SH-SY5Y (cell line): ENCODE data around the gene AQP1.

ENCODE experiments used
- GATA2 ChIP-seq: IDR thresholded peaks from 2 replicates; pipeline ENCODE4 v1.6.1; 2011; ENCODE audit warnings: mild to moderate bottlenecking, low read depth, low read length
- GATA3 ChIP-seq: IDR thresholded peaks from 2 replicates; pipeline ENCODE4 v1.6.1; 2011; ENCODE audit warnings: low read depth, mild to moderate bottlenecking, low read length, moderate library complexity

The AQP1 gene

DNA sequence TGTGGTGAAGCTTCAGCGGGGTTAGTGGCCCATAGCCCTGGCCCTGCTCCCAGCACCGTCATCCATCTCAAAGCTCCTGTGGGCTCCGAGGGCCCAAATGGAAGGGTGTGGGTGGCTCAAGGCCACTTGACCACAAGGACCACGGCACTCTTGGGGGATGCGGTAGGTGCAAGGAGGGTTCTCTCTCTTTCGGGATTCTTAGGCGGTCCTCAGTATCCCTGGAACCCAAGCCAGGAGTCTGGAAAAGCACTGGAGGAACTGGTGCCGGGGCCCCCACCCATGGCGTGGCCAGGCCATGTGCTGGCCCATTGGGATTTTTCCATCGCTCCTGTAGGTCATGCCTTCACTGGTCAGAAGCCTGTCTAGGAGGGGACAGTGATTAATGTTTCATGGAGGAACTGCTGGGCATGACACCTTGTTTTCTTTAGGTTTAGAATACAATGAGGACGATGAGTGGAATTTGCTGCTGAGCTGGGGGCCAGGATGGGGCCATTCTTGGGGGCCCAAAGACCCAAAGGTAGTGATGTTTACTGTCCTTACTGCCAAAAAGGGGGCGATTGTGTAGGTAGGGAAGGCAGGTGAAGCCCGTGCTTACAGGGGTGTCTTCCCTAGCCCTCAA, 16.7 kb downstream of the AQP1 start:
- TF ChIP-seq GATA2, result no peak
- no peak for TF ChIP-seq GATA3

DNA sequence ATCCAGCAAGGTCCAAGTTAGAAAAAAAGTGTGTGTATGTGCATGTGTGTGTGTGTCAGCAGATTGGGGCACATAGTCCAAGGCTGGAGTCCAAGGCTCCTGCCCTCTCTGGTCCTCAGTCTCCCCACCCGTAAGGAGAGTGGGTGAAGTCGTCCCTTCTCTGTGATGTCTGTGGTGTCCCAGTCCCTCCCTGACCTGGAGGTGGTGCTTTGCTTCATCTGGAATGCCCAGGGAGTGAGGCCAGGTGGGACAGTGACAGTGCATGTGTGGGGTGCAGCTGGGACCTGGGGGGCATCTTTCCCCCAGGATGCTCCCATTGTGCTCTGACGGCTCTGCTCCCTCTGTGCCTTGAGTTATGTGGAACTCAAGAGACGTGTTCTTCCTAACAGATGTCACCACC, 18.0 kb downstream of the AQP1 start:
- TF ChIP-seq GATA2 (no peak), GATA3 (no peak)

DNA sequence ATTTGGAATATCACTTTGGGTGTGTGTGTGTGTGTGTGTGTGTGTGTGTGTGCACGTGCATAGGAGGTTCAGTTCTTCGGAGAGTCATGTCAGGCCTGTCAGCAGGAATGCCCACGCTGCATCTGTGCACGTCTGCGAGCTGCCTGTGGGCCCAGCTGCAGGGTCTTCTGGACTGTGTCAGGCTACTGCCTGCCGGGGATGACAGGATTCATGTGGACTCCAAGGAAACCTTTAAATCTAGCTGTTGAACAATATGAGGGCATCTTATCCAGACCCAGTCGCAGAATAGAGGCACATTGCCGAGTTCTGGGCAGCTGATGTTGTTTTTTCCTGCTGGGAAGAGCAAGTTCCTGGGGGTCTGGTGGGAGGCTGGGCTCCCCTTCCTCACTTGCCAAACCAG, 19.0 kb downstream of the AQP1 start:
- TF ChIP-seq GATA3, result no peak
- TF ChIP-seq GATA2, result no peak

DNA sequence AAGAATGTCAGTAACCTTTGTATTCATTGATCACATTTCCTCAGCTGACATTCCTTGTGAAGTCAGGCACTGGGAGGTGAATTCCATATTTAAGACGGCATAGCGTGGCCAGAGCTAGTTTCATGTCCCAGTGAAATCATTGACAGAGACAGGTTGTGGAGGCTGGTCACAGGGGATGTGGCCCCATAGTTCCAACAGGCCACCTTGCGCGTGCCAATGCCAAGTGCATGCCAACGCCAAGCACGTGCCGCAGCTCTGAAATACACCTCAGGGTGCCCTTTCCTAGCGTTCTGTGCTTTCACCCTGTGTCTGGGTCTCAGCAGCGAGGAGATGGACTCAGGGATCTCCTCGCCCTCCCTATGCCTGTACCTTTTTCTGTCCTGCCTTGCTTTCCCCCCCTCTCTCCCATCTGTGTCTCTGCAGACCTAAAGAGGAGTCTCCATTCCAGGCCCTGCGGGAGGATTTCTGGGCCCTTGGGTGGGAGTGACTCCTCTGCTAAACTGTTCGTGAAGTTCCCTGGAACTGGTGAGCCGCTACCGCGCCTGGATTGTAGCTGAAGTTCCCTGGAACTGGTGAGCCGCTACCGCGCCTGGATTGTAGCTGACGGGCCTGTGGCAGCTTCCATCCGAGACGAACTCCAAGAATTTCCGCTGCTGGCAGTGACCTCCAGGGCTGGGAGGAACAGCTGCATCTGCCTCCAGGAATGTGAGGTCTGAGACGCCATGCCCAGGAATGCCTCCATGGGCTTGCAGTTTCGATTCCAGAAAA, 19.7 kb downstream of the AQP1 start:
- TF ChIP-seq GATA3 (no peak), GATA2 (no peak)

DNA sequence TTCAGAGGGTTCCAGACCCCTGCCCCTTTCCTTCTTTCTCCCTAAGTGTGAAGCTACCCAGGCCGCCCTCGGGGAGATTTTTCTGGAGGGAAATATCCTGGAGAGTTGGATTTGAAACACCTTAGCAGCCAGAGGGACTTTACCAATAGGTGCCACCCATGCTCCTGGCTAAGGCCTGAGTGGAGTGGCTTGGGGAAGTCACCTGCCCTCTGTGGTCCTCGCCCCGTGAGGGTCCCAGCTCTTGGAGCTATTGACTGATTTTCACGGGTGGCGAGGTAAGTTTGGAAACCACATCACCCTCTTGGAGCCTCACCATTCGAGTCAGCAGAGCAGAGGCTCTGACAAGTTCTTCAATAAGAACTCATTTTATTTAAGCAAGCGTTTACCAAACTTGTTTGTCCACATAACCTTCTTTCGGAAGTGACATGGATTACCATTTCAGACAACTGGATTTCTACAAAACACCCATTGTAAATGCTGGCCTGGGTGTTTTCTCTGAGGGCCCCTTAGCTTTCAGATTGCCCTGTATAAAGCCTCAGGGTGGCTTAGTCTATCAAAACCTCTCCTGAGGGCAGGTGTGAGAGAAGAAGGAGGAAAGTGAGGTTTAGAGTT, 20.4 kb downstream of the AQP1 start:
- TF ChIP-seq GATA2, result no peak
- TF ChIP-seq GATA3, result no peak

DNA sequence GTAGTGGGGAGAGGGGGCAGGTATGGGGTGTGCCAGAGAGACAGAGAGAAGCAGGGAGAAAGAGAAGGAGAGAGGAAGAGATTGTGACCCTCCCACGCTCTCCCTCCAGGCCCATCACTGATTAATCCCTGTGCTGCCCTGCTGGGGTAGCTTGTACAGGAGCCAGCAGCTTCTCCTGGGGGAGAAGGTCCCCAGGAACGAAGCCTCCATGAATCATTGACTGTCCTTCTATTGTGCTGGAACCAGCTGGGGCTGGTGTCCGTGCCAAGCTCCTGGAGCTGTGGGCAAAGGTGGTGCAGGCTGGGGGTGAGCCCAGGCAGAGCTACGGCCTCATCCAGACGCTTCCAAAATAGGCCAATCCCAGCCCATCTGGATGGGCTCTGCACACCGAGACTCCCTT, 20.9 kb downstream of the AQP1 start:
- no peak for TF ChIP-seq GATA2
- TF ChIP-seq GATA3, result no peak

DNA sequence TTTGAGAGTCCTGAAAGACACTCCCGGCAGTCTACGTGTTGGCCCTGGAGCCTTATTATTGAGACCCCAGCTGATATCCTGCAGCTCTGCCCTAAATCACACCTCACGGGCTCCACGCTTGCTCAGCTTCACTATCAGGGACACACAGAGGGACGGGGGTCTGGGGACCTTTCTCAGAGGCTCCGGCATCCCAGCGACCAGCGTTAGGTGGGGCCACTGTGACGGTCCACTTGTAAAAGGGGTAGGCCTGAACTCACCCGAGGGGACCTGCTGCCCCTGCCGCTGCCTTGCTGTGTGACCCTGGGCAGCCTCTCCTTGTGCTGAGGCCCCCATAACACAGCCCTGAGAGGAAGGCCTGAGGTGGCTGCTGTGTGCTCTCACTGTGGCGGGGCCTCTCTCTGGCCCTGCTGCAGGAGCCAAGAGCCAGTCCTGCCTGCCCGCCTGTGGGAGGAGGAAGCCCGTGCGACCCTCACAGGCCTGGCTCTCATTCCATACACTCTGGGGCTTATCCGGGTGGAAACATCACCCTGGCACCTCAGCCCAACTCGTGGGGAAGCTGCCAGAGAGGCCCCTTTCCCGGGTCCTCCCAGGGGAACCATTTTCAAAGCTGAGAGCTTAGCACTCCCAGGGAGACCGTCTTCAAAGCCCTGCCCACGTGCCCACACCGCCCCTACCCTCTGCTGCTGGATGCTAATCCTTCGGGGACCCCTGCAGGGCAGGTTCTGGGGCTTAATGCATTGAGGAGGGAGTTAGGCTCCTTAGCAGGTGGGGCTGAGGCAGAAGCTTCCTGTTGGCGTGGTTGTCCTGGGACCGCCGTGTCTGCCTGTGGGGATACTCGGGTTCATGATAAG, 21.7 kb downstream of the AQP1 start:
- TF ChIP-seq GATA2, result no peak
- TF ChIP-seq GATA3, result no peak

DNA sequence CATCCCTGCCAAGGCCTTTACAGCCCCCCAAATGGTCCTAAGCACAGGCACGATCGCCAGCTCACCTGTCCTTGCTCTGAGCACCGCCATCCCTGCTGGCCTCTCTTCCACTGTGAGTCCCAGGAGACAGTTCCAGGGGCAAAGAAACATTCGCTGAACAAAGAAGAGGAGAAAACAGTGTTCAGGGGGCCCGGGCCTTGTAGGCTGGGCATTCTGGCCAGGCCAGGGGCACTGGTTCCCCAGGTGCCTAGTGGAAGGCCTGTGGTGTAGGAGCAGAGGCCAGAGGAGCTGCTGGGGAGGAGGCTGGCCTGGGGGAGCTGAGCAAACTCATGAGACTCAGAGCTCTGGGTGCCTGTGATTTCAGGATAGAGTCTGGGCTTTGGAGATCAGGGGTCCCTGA, 22.6 kb downstream of the AQP1 start:
- TF ChIP-seq GATA2 (no peak), GATA3 (no peak)

DNA sequence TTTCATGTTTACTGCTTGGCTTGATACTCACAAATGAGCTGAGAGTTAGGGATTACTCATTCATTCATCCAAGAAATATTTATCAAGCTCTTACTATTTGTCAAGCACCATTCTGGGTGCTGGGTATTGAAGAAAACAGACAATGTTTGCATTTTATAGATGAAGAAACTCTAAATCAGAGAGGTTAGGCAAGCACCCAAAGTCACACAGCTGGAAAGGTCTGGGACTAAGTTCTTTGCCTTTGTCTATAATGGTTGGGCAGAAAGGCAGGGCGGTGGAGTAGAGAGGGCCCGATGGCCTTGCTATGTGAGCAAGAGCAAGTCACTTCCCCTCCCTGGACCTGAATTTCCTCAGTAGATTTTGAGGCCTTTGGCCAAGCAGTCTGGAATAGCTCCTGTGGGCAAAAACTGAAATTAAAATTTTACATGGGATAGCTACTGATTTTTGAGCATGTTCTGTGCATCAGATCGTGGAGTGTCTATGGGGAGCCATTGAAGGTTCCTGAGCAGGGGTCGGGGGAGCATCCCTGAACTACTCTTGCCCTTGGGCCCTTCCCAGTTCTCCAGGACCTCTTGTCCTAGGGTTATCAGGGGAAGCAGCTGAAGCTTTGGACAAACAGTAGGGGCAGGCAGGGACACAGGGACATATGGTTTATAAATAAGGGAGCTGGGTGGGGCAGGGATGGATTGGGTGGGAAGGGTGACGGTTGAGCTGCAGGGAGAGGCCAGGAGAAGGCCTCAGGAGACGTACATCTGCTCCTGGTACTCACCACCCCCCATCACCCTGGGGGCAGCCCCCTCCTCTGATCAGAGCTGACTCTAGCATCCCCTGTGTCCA, 23.3 kb downstream of the AQP1 start:
- no peak for TF ChIP-seq GATA2
- TF ChIP-seq GATA3, result no peak

DNA sequence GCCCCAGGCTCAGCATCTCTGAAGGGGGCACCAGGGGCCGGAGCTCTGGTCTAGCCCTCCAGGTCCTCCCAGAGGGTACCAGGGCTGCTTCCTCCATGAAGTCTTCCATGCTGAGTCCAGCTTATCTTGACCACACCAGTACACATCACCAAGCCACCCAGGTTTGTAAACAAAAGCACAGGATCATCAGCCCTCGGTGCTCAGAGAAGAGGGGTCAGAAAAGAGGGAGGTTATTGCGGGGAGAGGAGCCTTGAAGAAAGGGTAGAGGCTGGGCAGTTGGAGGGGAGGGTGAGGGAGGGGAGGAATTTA, 23.9 kb downstream of the AQP1 start:
- no peak for TF ChIP-seq GATA2
- TF ChIP-seq GATA3, result no peak

DNA sequence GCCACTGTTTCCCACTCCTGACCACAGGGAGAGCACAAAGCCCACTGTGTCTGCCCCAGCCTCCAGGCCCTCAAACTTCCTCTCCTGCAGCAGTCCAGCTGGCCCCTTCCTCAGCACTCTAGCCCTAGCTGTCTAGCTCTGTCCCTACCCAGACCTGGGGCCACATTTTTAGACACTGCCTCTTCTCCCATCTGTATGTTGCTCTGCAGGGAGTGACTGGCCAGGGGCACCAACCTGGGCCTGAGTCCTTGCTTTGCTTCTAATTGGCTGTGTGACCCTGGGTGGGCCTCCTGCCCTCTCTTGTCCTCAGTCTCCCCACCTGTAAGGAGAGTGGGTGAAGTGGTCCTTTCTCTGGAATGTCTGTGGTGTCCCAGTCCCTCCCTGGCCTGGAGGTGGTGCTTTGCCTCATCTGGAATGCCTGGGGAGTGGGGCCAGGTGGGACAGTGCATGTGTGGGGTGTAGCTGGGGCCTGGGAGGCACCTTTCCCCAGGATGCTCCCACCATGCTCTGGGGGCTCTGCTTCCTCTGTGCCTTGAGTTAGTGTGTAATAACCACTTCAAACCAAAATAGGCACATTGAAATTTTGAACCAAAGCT, 25.1 kb downstream of the AQP1 start:
- TF ChIP-seq GATA2 (no peak), GATA3 (no peak)

DNA sequence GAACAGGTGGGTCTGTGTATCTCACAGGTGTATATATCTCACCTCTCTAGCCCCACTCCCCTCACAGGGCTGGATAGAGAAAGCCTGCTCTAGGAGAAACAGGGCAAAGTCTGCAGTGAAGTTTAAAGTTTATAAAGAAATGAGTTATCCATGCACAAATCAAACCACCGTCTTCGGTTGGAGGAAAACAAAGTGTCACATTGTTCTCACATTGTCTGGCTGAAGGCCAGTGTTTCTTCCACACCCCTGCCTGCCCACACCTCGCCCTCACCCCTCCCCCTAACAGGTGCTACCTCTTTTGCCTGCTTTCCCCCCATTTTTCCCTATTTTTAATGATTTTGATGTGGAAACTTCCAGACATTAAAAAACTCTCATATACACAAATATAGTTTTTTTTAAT, 25.8 kb downstream of the AQP1 start:
- TF ChIP-seq GATA2 (no peak), GATA3 (no peak)

DNA sequence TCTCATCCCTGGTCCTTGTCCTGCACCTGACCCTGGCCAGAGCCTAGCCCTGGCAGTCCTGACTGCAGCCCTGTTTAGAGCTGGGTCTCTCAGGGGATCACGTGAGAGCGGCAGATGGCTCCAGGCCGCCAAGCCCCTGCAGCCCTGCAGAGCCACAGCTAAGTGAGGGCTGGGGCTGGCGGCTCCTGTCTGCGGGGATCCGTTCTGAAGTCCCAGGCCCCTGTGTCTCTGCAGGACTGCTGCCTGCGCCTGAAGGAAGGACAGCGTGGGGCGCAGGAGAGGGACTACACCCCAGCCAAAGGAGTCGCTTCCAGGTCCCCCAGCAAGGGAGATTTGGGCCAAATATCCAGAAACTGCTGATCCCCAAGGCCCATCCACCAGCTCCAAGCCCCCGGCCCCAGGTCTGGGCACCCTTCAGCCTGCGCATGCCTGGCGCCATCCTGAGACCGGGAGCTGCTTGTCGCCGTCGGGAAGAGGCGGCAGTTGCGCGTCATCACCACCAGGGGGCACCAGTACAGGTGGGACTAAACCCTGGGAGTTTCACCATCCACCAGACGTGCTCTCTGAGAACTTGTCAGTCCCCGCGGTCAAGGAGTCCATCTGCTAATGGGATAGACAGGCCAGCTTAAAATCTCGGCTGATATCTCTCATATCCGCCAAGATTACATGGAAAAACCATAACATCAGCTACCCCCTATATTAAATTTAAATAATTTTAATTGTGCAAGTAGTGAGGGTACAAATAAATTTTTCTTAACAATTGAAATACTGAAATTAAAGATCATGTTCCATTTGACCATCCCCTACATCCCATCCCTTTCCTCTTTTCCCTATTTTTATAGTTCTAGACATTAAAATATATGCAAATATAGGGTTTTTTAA, 27.0 kb downstream of the AQP1 start:
- no peak for TF ChIP-seq GATA2
- TF ChIP-seq GATA3, result no peak
